ENCODE results near the gene CYP19A1.

GRCh38 chr15:51386486-51386885, 48.1 kb upstream of the CYP19A1 start:
- TF ChIP-seq, protein P1, sequence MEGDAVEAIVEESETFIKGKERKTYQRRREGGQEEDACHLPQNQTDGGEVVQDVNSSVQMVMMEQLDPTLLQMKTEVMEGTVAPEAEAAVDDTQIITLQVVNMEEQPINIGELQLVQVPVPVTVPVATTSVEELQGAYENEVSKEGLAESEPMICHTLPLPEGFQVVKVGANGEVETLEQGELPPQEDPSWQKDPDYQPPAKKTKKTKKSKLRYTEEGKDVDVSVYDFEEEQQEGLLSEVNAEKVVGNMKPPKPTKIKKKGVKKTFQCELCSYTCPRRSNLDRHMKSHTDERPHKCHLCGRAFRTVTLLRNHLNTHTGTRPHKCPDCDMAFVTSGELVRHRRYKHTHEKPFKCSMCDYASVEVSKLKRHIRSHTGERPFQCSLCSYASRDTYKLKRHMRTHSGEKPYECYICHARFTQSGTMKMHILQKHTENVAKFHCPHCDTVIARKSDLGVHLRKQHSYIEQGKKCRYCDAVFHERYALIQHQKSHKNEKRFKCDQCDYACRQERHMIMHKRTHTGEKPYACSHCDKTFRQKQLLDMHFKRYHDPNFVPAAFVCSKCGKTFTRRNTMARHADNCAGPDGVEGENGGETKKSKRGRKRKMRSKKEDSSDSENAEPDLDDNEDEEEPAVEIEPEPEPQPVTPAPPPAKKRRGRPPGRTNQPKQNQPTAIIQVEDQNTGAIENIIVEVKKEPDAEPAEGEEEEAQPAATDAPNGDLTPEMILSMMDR (IDR thresholded peaks at IDR 0.05; ENCODE audit: low read length): no peak
- no peak for TF ChIP-seq EZH2 (IDR thresholded peaks at IDR 0.05; ENCODE audit: borderline replicate concordance, low read length)

All from OCI-LY1 (cell line).